ENCODE measurements around the gene SERPINB10. TPM values are rescaled to one million over a fixed set of nuclear protein-coding genes. Genes with fewer than 3 reads are reported as not detected.

Gene SERPINB10
- total RNA-seq, 1 donor from 2014 or later = not detected

Other genes with a start within 250 kb of the SERPINB10 start
- gene SERPINB3, start 246.1 kb upstream of the SERPINB10 start, total RNA-seq = not detected in 2 replicates
- gene SERPINB11, start 205.0 kb upstream of the SERPINB10 start, total RNA-seq = not detected in 2 replicates
- 11.3 and 18.0 TPM in 2 replicates for gene SERPINB7, start 132.5 kb upstream of the SERPINB10 start, total RNA-seq
- gene SERPINB2, start 20.3 kb upstream of the SERPINB10 start, total RNA-seq = 0.60 and 1.7 TPM in 2 replicates
- gene HMSD, start 41.3 kb downstream of the SERPINB10 start, total RNA-seq = 1.0 TPM in 1 of 2 replicates, not detected in the other
- 13.1 and 14.1 TPM in 2 replicates for gene SERPINB8, start 62.1 kb downstream of the SERPINB10 start, total RNA-seq
- not detected in 2 replicates for gene LINC00305, start 241.1 kb downstream of the SERPINB10 start, total RNA-seq